Muscle of arm (tissue), 14 donors: Measurements from ENCODE around the gene CHST11. TPM values are rescaled to one million over a fixed set of nuclear protein-coding genes. Genes with fewer than 3 reads are reported as not detected.
A peak's percentile ranks its signal among the peaks of the same experiment; 100 is the strongest.

Source experiments
- DNase-seq: peaks from one replicate; pipeline ENCODE4 v3.0.0-alpha.2; 2013
- long read RNA-seq, 11 donors: transcript quantifications; one replicate each; lab custom pipeline, GENCODE V29; 2026
- polyA plus RNA-seq, 12 donors: library from polyadenylated mRNA; unstranded; fragments of 120-200 nt; gene quantifications; one replicate each; pipeline ENCODE4 v1.2.1, GENCODE V29; 2013; ENCODE audit not compliant: insufficient read length in 12 of 12

CHST11 gene
- 10 to 100 TPM in 1 of 12 donors, 1 to 10 TPM in 10, not detected in 1; 1.4 to 13.3 (median 2.7) TPM for polyA plus RNA-seq
- long read RNA-seq, donor 1, full-length matches to known transcripts = 9 of 9 reads
- long read RNA-seq, donor 1, partial matches to known transcripts = 0 of 9 reads
- long read RNA-seq, donor 1, other reads (novel, unspliced or antisense) = 0 of 9 reads
- long read RNA-seq, donor 2 = 0 reads
- long read RNA-seq, donor 3 = 0 reads
- long read RNA-seq, donor 4 = 0 reads
- long read RNA-seq, donor 5 = 0 reads
- long read RNA-seq, donor 6, full-length matches to known transcripts = 1 of 1 reads
- long read RNA-seq, donor 6, partial matches to known transcripts = 0 of 1 reads
- long read RNA-seq, donor 6, other reads (novel, unspliced or antisense) = 0 of 1 reads
- long read RNA-seq, donor 7 = 0 reads
- long read RNA-seq, donor 8, full-length matches to known transcripts = 3 of 3 reads
- long read RNA-seq, donor 8, partial matches to known transcripts = 0 of 3 reads
- long read RNA-seq, donor 8, other reads (novel, unspliced or antisense) = 0 of 3 reads
- long read RNA-seq, donor 9, full-length matches to known transcripts = 3 of 3 reads
- long read RNA-seq, donor 9, partial matches to known transcripts = 0 of 3 reads
- long read RNA-seq, donor 9, other reads (novel, unspliced or antisense) = 0 of 3 reads
- long read RNA-seq, donor 10, full-length matches to known transcripts = 2 of 2 reads
- long read RNA-seq, donor 10, partial matches to known transcripts = 0 of 2 reads
- long read RNA-seq, donor 10, other reads (novel, unspliced or antisense) = 0 of 2 reads
- long read RNA-seq, donor 11 = 0 reads

GRCh38 chr12:104456417-104456949, at the start of gene CHST11:
TSS of gene CHST11 (plus strand) at chr12:104456948.
- DNase-seq = peak; percentile 85

DNA sequence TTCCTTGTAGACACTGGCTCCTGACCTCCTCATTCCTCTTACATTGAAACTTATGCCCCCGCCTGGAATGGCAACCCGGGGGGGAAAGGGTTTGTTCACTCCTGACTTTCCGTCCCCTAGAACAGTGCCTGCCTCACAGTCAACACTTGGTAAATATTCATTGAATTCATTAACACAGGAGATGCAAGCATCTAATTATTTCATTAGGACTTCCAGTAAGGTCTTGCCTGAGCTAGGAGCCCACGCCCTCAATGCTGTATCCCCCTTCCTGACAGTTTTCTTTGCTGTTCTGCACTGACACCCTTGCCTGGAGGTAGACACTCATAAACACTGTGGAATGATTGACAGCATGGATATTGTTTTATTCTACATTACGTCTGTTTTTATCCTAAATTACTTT, 49.3 kb upstream of the CHST11 start:
- DNase-seq = no peak

- no peak for DNase-seq
Observed at GRCh38 chr12:104407922-104408321, 48.8 kb upstream of the CHST11 start.

DNA sequence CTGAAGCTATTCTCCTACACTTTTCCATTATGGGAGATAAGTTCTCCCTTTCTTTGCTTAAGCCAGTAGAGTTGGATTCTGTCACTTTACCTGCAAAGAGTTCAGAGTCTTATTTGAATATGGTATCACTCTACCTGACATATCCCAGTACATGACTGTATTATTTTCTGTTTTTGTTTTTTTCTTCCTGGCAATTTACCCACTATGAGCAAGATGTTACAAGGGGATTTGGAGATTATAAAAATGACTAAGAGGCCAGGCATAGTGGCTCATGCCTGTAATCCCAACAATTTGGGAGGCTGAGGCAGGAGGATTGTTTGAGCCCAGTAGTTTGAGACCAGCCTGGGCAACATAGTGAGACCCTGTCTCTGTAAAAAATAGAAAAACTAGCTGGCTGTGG, 46.4 kb upstream of the CHST11 start:
- no peak for DNase-seq

GRCh38 chr12:104410786-104411185, 46.0 kb upstream of the CHST11 start:
- DNase-seq = no peak

DNA sequence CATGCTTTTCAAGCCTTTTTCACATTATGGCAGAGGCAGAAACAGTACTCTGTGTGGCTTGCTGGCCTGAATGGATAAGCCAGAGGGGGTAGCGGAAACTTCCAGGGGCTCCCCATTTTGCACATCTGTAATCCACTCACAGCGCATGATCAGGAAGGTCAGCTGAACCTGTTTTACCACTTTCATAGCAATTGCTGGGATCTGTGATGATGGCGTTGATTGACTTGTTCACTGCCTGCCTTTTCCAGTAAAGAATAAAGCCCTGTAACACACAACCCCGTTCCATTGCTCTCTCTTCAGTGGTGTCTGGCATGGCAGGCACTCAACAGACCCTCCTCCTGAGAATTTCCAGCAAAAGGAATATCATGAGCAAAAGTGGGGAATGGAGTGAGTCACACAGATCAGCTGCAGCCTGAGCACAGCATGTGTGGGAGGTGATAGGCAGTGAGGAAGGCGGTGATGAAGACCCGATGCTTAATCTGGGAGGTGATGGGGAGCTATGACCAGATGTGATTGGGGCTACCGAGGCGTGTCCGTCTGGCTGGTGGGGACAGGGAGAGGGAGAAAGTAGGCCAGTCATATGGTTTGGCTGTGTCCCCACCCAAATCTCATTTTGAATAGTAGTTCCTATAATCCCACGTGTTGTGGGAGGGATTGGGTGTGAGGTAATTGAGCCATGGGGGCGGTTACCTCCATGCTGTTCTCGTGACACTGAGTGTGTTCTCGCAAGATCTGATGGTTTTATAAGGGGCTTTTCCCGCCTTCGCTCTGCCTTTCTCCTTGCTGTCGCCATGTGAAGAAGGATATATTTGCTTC, 44.7 kb upstream of the CHST11 start:
- DNase-seq = no peak

DNA sequence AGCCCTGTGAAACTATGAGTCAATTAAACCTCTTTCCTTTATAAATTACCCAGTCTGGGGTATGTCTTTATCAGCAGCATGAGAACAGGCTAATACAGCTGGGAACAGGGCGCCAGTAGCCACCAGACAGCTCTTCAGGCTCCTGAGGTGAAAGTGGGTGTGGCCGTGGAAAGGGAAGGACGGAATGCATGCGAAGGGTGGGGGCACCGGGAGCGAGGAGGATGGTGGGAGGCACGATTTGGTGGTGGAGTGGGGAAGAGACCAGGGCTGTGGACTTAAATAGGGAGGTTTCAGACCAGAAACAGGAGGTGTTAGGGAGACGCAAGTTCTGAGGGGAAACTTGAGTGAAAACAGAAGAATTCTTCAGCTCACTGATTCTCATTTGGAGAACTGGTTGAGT, 44.1 kb upstream of the CHST11 start:
- DNase-seq = no peak

DNA sequence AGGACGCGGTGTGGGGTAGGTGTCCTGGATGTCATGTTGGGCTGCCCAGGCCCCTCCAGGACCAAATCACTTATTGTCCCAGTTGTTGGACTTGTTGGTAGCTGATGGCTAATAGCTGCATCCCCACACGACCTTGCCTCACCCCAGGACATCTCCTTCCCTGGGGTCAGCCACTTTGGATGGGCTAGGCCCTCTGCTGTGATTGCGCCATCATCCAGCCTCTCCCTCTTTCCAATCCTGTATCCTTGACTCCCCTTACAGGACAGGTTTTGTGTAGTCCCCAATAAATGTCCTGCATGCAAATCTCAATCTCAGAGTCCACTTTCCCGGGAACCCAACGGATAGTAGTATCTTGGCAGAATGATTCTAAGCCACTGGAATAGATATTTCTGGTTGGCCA, 43.4 kb upstream of the CHST11 start:
- no peak for DNase-seq

DNA sequence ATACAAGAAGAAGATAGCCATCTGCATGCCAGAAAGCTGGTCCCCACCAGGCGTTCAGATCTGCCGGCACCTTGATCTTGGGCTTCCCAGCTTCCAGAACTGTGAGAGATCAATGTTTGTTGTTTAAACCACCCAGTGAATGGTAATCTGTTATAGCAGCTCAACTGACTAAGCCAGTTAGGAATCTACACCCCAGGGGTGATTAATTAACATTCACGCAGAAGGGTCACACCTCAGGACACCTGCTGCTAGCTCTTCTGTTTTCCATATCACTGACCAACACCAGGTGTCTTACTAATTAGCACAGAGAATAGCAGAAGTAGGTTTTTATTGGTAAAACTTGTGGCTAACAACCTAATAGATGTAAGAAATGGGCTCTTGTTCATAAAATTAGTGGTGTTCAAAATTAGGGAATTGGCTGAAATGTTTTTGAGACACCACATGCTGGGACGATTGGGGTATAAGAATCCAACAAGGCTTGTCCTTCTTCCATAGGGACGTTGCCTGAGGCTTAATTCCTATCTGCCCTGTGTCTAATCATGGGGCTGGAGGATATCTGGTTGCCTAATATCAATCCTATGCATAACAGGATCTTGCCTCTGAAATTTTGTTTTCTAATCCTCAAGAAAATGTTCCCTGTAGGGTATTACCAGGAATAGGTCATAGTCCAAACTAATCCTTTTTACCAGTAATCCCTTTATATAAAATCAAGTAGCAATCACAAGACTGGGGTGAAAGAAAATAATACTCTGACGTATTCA, 42.0 kb upstream of the CHST11 start:
- DNase-seq = no peak

GRCh38 chr12:104415342-104415980, 41.3 kb upstream of the CHST11 start:
- no peak for DNase-seq

DNA sequence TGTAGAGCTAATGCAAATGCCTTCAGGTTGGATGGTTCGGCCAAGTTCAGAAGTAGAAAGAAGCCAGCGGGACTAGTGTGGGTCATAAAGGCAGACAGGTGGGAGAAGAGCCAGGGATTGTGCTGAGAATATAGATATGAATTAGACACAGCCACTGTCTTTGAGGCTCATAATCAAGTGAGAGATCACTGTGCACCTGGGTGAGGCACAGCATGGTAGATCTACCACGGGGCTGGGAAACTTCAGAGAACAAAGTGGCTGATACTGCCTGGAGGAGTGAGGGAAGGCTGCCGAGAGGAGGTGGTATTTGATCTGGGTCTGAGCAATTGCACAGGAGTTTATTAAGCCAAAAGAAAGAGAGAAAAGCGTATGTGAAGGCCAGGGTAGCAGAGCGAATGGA, 40.6 kb upstream of the CHST11 start:
- no peak for DNase-seq

GRCh38 chr12:104416585-104416984, 40.2 kb upstream of the CHST11 start:
- DNase-seq = no peak

DNA sequence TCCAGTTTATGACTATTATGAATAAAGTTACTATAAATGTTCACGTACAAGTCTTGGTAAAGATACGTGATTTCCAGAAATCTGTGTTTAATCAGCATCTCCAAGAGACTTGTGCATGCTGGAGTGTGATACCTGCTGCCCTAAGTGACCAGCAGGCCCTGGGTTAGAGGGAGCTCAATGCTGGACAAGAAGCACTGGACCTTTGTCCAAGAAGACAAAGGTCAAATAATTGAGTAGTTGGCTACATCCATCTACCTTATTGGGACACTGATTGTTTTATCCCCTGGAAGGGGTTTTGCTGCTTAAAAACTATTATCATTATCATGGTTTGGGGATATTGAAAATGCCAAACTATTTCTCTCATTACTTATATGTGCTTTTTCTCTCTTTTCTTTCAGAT, 37.0 kb upstream of the CHST11 start:
- DNase-seq = no peak

DNA sequence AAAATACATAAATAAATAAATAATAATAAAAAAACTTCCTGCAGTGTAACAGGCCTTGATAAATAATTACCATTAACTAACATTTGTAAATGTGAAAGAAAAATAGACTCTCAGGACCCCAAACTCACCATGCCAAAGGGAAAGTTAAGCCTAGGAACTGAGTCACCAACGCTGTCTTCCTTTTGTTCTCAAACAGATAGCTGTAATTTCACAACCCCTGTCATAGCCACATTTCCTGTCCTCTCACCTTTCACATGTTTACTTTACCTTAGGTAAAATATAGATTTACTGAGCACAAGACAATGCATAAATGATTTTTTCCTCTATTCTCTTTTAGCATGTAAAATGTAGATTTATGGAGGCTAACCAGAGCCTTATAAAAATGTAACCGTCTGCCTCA, 35.9 kb upstream of the CHST11 start:
- no peak for DNase-seq

- DNase-seq = no peak
Observed at GRCh38 chr12:104421343-104421742, 35.4 kb upstream of the CHST11 start.

- DNase-seq = no peak
Observed at GRCh38 chr12:104422441-104422840, 34.3 kb upstream of the CHST11 start.

DNA sequence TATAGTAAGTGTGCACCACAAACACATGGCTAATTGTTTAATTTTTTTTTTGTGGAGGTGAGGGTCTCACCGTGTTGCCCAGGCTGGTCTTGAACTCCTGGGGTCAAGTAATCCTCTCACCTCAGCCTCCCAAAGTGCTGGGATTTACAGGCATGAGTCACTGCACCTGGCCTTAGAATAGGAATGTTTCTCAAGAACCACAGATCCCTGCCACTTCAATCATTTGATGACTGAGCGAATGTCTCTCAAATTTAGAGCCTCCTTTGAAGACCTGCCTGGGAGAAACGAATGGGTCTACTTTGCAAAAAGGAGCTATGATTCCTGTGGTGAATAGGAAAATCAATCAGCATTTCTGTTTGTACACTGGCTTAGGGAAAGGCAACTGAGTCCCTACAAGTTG, 33.5 kb upstream of the CHST11 start:
- no peak for DNase-seq

DNA sequence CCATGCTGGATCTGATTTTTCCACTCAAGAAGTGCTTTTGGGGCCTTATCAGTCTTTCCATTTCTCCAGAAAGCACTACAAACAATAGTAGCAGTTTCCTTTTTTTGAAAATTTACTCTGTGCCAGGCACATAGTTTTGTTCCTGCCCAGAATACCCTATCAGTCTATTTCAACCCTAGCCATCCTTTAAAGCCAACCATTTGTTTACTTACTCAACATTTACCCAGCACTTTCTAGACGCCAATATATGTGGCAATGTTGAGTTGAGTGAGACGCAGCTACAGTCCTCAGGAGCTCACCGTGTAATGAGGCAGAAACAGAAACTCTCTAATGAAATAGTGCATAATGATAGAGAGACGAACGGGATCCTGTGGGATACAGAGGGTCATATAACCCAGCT, 32.9 kb upstream of the CHST11 start:
- no peak for DNase-seq

DNA sequence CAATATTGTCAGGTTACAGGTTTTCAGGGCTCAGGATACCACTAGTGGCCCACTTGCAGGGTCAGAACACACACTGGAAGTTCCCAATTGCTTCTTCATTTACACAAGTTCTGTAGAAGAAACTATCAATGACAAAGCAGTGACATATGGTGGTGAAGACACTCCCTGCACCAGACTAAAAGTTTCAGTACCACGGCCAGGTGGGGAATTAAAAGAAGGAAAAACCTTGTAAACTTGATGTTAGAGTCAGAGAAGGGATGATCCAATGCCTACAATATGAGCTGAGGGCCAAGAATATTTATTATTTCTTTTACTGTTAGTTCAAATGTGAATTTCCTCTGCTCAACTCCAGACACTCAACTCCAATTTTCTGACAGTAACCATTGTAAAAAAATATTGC, 31.8 kb upstream of the CHST11 start:
- no peak for DNase-seq

- DNase-seq = no peak
Observed at GRCh38 chr12:104425614-104426013, 31.1 kb upstream of the CHST11 start.
